ENCODE data around the gene SMPX.

The SMPX gene

DNA sequence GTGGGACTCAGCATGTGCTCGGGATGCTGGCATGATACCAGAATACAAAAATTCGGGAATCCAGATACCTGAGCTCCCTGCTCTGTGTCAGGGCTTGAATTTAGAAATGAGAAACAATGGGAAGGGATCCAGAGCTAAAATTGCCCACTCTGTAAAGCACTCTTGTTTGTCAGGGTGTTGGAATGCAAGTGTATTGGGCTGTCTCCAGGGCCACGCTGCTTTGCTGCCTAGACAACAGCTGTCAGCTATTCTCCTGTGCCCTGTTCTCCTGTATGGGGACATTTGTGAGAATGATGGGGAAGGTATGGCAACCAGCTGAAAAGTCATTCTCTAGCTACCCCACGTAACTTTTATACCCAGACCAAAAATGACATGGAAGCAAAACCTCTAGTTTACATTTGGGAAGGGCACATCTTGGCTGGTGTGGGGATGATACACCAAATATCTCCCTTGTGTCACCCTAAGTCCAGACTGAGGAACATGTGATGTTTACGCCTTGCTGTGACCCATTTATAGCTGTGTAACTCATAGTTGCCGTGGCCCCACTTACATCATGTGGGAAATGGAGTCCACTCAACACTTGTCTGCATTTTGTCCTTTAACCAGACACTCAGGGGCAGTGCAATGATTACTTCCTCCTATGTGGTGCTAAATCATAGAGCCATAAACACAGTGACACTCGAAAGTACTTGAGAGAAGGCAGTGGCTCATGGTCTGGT lies 46.6 kb downstream of the SMPX start:
- DNase-seq (ENCODE audit: low read depth): no peak

GRCh38 chrX:21708116-21708515 lies 49.8 kb downstream of the SMPX start:
- DNase-seq (ENCODE audit: low read depth): no peak

GRCh38 chrX:21705225-21705624 lies 52.7 kb downstream of the SMPX start:
- no peak for DNase-seq (ENCODE audit: low read depth)

GRCh38 chrX:21702725-21703124 lies 55.2 kb downstream of the SMPX start:
- DNase-seq (ENCODE audit: low read depth): no peak

GRCh38 chrX:21700967-21701366 lies 56.9 kb downstream of the SMPX start:
- DNase-seq (ENCODE audit: low read depth): no peak

DNA sequence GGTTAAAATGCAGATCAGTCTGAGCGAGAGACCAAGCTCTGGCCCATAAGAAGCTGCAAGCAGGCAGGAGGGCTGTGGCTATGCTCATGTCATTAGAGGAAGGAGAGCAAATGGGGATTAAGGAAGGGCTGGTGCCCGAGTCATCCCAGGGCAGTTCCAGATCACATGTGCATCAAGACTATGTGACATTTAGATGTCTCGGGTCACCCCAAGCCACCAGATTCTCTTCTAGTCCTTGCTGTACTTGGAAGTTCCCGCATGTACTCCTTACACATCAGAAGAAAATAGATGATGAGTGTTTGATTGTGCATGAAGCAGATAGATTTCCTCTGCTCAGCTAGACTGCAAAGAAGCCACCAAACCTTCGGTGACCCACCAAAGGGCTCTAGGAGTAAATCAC lies 57.6 kb downstream of the SMPX start:
- no peak for DNase-seq (ENCODE audit: low read depth)

GRCh38 chrX:21699136-21699535 lies 58.8 kb downstream of the SMPX start:
- DNase-seq (ENCODE audit: low read depth): no peak

- no peak for DNase-seq (ENCODE audit: low read depth)
Measured at GRCh38 chrX:21698272-21698671, 59.6 kb downstream of the SMPX start.

GRCh38 chrX:21691512-21692018 lies 66.4 kb downstream of the SMPX start:
- DNase-seq (ENCODE audit: low read depth): no peak

GRCh38 chrX:21683941-21684340 lies 74.0 kb downstream of the SMPX start:
- no peak for DNase-seq (ENCODE audit: low read depth)

DNA sequence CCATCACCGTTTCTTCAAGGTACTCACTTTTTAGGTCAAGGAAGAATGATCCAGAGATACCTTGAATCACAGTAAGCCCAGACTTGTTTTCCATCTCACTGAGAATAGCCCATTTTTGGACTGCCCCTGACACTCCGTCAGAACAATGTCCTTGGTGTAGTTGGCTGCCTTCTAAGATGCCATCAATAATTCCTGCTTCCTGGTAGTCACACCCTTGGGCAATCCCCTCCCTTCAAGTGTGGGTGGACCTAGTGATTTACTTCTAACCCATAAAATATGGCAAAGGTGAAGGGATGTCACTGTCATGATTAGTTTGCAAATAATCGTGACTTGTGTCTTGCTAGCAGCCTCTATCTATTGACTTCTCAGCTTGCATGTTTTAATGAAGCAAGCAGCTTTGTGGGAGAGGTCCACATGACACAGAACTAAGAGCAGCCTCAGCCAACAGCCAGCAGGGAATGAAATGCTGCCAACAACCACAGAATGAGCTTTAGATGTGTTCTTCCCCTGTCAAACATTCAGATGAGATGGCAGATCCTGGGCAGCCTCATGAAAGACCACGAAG lies 79.8 kb downstream of the SMPX start:
- no peak for DNase-seq (ENCODE audit: low read depth)

DNA sequence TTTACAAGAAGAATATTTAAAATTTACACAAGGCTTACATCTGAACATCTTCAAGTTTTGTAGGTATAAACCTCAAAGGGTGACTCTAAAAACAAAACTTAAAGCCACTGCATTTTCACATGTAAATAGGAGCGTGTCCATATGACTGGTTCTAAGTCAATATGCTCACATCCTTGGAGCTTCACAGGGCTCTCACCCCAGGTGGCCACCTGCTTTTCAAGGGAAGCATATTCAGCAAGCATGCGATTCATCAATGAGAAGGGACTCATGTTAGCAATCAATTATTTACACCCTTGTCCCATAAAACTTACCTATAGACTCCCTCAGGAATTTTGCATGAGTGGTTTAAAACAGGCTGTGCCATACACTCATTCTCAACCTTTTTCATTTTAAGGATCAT lies 82.0 kb downstream of the SMPX start:
- DNase-seq (ENCODE audit: low read depth): no peak

- no peak for DNase-seq (ENCODE audit: low read depth)
Measured at GRCh38 chrX:21674430-21675186, 83.3 kb downstream of the SMPX start.

DNA sequence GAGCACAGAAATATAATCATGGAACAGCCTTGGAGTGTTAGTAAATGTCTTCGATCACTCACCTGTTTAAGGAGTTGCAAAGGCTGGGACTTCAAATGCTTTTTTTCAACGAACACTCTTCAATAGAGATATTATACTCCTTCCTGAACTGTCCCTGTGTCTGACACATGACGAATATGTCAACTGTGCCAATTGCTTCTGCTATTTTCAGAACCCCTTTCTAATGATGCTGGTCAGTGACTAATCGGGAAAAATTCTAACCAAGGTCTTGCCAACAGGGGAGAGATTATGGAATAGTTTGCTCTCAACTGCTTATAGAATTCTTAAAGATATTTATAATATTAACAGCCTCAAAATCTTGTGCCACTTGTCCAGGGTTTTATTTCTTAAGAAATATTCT lies 91.2 kb downstream of the SMPX start:
- no peak for DNase-seq (ENCODE audit: low read depth)

- DNase-seq (ENCODE audit: low read depth): no peak
Measured at GRCh38 chrX:21666252-21666651, 91.7 kb downstream of the SMPX start.

GRCh38 chrX:21662761-21663160 lies 95.2 kb downstream of the SMPX start:
- DNase-seq (ENCODE audit: low read depth): no peak

DNA sequence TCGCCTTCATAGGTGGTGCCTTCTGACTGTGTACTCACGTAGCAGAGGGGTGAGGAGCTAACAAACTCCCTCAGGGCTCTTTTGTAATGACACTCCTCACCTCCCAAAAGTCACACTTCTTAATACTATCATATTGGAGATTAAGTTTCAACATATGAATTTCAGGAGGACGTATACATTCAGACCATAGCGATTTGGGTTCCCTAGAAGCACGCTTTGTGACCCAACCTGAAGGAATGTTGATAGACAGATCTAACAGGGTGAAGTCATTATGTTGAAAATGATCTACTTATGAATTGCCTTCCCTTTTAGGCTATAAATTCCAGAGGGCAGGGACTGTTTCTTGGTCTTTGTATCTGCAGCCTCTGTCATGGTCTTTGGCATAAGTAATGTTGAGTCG lies 96.6 kb downstream of the SMPX start:
- no peak for DNase-seq (ENCODE audit: low read depth)

GRCh38 chrX:21660156-21660555 lies 97.8 kb downstream of the SMPX start:
- no peak for DNase-seq (ENCODE audit: low read depth)

GRCh38 chrX:21659320-21659719 lies 98.6 kb downstream of the SMPX start:
- DNase-seq (ENCODE audit: low read depth): no peak

- DNase-seq (ENCODE audit: low read depth): no peak
Measured at GRCh38 chrX:21658746-21659145, 99.2 kb downstream of the SMPX start.

- no peak for DNase-seq (ENCODE audit: low read depth)
Measured at GRCh38 chrX:21658152-21658737, 99.7 kb downstream of the SMPX start, which contains the start of gene KLHL34. Gene KLHL34 (minus strand): TSS chrX:21658330. CDS start chrX:21657788, 542 bp downstream.

DNA sequence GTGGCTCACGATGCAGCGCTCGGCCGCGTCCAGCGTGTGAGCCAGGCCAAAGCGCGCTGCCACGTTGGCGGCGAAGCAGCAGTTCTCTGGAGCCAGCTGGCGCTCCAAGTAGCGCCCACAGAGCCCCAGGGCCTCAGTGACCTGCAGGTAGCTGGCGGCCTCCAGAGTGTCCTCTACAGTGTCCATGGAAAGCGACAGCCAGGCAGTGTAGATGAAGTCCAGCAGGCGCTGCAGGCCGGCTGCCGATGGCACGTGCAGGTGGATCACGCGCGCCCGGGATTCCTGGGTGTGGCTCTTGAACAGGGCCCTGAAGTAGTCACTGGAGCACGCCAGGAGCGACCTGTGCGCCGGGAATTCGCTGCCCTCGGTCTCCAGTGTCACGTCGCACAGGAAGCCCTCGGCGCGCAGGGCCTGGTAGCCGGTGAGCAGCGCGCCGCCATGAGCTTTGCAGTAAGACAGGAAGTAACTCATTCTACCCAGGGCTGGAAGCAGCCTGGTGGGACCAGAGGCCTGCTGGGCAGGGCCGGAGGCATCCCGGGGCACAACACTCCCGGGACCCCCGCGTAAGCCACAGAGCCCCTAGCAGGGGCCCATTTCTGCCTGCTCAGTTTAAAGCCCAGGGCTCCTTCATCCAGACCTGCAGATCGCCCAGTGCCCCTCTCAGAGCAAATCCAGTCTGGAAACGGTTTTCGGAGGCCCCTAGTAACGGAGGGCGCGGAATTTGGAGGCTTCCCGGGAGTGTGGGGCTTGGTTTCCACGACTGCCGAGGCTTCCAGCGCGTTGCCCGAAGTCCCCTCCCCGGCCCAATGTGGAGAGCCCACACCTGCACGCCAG lies 100.4 kb downstream of the SMPX start:
- no peak for DNase-seq (ENCODE audit: low read depth)
